ENCODE data around the gene FBXO40.

The FBXO40 gene

GRCh38 chr3:121663171-121663847 is 70.1 kb downstream of the FBXO40 start:
- Histone ChIP-seq H3K36me3 (ENCODE audit: insufficient read depth, low read length) (peaks cover 55% of the 10 kb centered on the region), H3K9me3 (ENCODE audit: insufficient read depth, low read length, severe bottlenecking) (no peaks in the 10 kb centered on the region), H3K27me3 (ENCODE audit: insufficient read depth, low read length, poor library complexity) (no peaks in the 10 kb centered on the region), H3K4me2 (ENCODE audit: insufficient read depth, low read length) (no peak overlapping the region), H2AFZ (ENCODE audit: low read depth, low read length) (no peak overlapping the region), H3K4me3 (ENCODE audit: low read depth in 1 of 2, low read length in 2 of 2) (no peak overlapping the region), H3K4me1 (ENCODE audit: insufficient read depth, low read length) (peaks cover 31% of the 10 kb centered on the region), H3K79me2 (ENCODE audit: insufficient read depth, low read length) (peaks cover 24% of the 10 kb centered on the region), H3K27ac (ENCODE audit: low read length) (no peak overlapping the region), H3K9ac (ENCODE audit: low read depth, low read length) (no peak overlapping the region), H4K20me1 (ENCODE audit: insufficient read depth, low read length) (no peaks in the 10 kb centered on the region)
- TF ChIP-seq, protein P1, sequence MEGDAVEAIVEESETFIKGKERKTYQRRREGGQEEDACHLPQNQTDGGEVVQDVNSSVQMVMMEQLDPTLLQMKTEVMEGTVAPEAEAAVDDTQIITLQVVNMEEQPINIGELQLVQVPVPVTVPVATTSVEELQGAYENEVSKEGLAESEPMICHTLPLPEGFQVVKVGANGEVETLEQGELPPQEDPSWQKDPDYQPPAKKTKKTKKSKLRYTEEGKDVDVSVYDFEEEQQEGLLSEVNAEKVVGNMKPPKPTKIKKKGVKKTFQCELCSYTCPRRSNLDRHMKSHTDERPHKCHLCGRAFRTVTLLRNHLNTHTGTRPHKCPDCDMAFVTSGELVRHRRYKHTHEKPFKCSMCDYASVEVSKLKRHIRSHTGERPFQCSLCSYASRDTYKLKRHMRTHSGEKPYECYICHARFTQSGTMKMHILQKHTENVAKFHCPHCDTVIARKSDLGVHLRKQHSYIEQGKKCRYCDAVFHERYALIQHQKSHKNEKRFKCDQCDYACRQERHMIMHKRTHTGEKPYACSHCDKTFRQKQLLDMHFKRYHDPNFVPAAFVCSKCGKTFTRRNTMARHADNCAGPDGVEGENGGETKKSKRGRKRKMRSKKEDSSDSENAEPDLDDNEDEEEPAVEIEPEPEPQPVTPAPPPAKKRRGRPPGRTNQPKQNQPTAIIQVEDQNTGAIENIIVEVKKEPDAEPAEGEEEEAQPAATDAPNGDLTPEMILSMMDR (IDR thresholded peaks at IDR 0.05; ENCODE audit: borderline replicate concordance, extremely low read depth, low read length, poor library complexity, severe bottlenecking), result no peak
- DNase-seq (no peak), ATAC-seq (ENCODE audit: insufficient read depth, low read depth) (no peak)

- H3K36me3 ChIP-seq (ENCODE audit: insufficient read depth, low read length), result peaks cover 59% of the 10 kb centered on the region
Observed at GRCh38 chr3:121665488-121665887, 72.3 kb downstream of the FBXO40 start.

GRCh38 chr3:121667333-121667732 is 74.2 kb downstream of the FBXO40 start:
- no peak for ATAC-seq (ENCODE audit: insufficient read depth, low read depth)

More at GRCh38 chr3:121665488-121665887, 72.3 kb downstream of the FBXO40 start:
- Histone ChIP-seq H3K4me1 (ENCODE audit: insufficient read depth, low read length) (peaks cover 12% of the 10 kb centered on the region), H3K9me3 (ENCODE audit: insufficient read depth, low read length, severe bottlenecking) (no peaks in the 10 kb centered on the region), H3K4me3 (ENCODE audit: low read depth in 1 of 2, low read length in 2 of 2) (no peak overlapping the region), H3K9ac (ENCODE audit: low read depth, low read length) (no peak overlapping the region), H3K27me3 (ENCODE audit: insufficient read depth, low read length, poor library complexity) (no peaks in the 10 kb centered on the region), H4K20me1 (ENCODE audit: insufficient read depth, low read length) (no peaks in the 10 kb centered on the region), H3K27ac (ENCODE audit: low read length) (no peak overlapping the region), H2AFZ (ENCODE audit: low read depth, low read length) (no peak overlapping the region), H3K4me2 (ENCODE audit: insufficient read depth, low read length) (no peak overlapping the region), H3K79me2 (ENCODE audit: insufficient read depth, low read length) (peaks cover 2% of the 10 kb centered on the region)
- ATAC-seq (ENCODE audit: insufficient read depth, low read depth), result no peak
- no peak for DNase-seq
- no peak for TF ChIP-seq EZH2 (IDR thresholded peaks at IDR 0.05; ENCODE audit: borderline replicate concordance, low read depth, low read length, severe bottlenecking)
- TF ChIP-seq, protein P1 (IDR thresholded peaks at IDR 0.05; ENCODE audit: borderline replicate concordance, extremely low read depth, low read length, poor library complexity, severe bottlenecking), result no peak

More at GRCh38 chr3:121667333-121667732, 74.2 kb downstream of the FBXO40 start:
- Histone ChIP-seq H3K36me3 (ENCODE audit: insufficient read depth, low read length) (peaks cover 69% of the 10 kb centered on the region), H3K9ac (ENCODE audit: low read depth, low read length) (no peak overlapping the region), H3K4me1 (ENCODE audit: insufficient read depth, low read length) (no peaks in the 10 kb centered on the region), H3K27ac (ENCODE audit: low read length) (no peak overlapping the region), H2AFZ (ENCODE audit: low read depth, low read length) (no peak overlapping the region), H3K4me3 (ENCODE audit: low read depth in 1 of 2, low read length in 2 of 2) (no peak overlapping the region), H3K27me3 (ENCODE audit: insufficient read depth, low read length, poor library complexity) (no peaks in the 10 kb centered on the region), H4K20me1 (ENCODE audit: insufficient read depth, low read length) (no peaks in the 10 kb centered on the region), H3K9me3 (ENCODE audit: insufficient read depth, low read length, severe bottlenecking) (no peaks in the 10 kb centered on the region), H3K79me2 (ENCODE audit: insufficient read depth, low read length) (no peaks in the 10 kb centered on the region), H3K4me2 (ENCODE audit: insufficient read depth, low read length) (no peak overlapping the region)
- no peak for DNase-seq
- TF ChIP-seq, protein P1 (IDR thresholded peaks at IDR 0.05; ENCODE audit: borderline replicate concordance, extremely low read depth, low read length, poor library complexity, severe bottlenecking), result no peak
- no peak for TF ChIP-seq EZH2 (IDR thresholded peaks at IDR 0.05; ENCODE audit: borderline replicate concordance, low read depth, low read length, severe bottlenecking)

All from DND-41 (cell line).